Mesenchymal stem cell (in vitro differentiated cells and primary cell): Measurements from ENCODE around the gene AFM.

Source experiments
- DNase-seq: peaks from one replicate; pipeline ENCODE4 v3.0.0-alpha.2; 2013
- H2AFZ ChIP-seq: one replicate; pipeline ENCODE4 v1.6.1; 2013; ENCODE audit warnings: low read depth, mild to moderate bottlenecking, control low read depth, inconsistent platforms, low read length, moderate library complexity
- H2AK5ac ChIP-seq: 2 replicates; pipeline ENCODE4 v1.6.1; 2013; ENCODE audit warnings: low read length, moderate library complexity, mild to moderate bottlenecking, inconsistent platforms; ENCODE audit not compliant: severe bottlenecking
- H2BK120ac ChIP-seq: one replicate; pipeline ENCODE4 v1.6.1; 2013; ENCODE audit warnings: low read depth, mild to moderate bottlenecking, inconsistent platforms, low read length, moderate library complexity
- H2BK12ac ChIP-seq, 2 experiments: one replicate each; pipeline ENCODE4 v1.6.1; 2013; ENCODE audit warnings: inconsistent platforms in 2 of 2, low read length in 2 of 2, mild to moderate bottlenecking in 2 of 2, moderate library complexity in 2 of 2, control low read depth in 1 of 2
- H2BK15ac ChIP-seq: one replicate; pipeline ENCODE4 v1.6.1; 2013; ENCODE audit warnings: mild to moderate bottlenecking, low read depth, inconsistent platforms; ENCODE audit not compliant: poor library complexity, severe bottlenecking
- H2BK5ac ChIP-seq: 2 replicates; pipeline ENCODE4 v1.6.1; 2013; ENCODE audit warnings: low read depth, mild to moderate bottlenecking, low read length, control low read depth, inconsistent platforms; ENCODE audit not compliant: poor library complexity, severe bottlenecking
- H3K14ac ChIP-seq, 2 experiments: one replicate each; pipeline ENCODE4 v1.6.1; 2013; ENCODE audit warnings: inconsistent platforms in 2 of 2, low read length in 2 of 2, control low read depth in 1 of 2, mild to moderate bottlenecking in 1 of 2, moderate library complexity in 1 of 2
- H3K18ac ChIP-seq, 2 experiments: one replicate each; pipeline ENCODE4 v1.6.1; 2013; ENCODE audit warnings: inconsistent platforms in 2 of 2, low read length in 2 of 2, control low read depth in 1 of 2, low read depth in 1 of 2, mild to moderate bottlenecking in 1 of 2
- H3K23ac ChIP-seq, 2 experiments: one replicate each; pipeline ENCODE4 v1.6.1; 2013; ENCODE audit warnings: inconsistent platforms in 2 of 2, low read length in 2 of 2, mild to moderate bottlenecking in 2 of 2, moderate library complexity in 2 of 2, control low read depth in 1 of 2
- H3K27ac ChIP-seq: 2 replicates; pipeline ENCODE4 v1.5.1; 2013; ENCODE audit warnings: mild to moderate bottlenecking, moderate library complexity, low read length, control low read depth, inconsistent platforms; ENCODE audit not compliant: poor library complexity, severe bottlenecking
- H3K27me3 ChIP-seq, 2 experiments: 2 replicates each; pipeline versions ENCODE4 v1.6.1 to v1.7.0; 2013; ENCODE audit warnings: low read length in 2 of 2, mild to moderate bottlenecking in 2 of 2, moderate library complexity in 2 of 2, control low read depth in 1 of 2, inconsistent platforms in 1 of 2; ENCODE audit not compliant: control insufficient read depth in 1 of 2, insufficient read depth in 1 of 2
- H3K36me3 ChIP-seq, 2 experiments: 2 replicates each; pipeline versions ENCODE4 v1.6.1 to v1.7.0; 2013; ENCODE audit warnings: low read length in 2 of 2, control low read depth in 1 of 2, inconsistent platforms in 1 of 2, low read depth in 1 of 2, mild to moderate bottlenecking in 1 of 2; ENCODE audit not compliant: insufficient read depth in 2 of 2, control insufficient read depth in 1 of 2
- H3K4ac ChIP-seq, 2 experiments: one replicate each; pipeline ENCODE4 v1.6.1; 2013; ENCODE audit warnings: inconsistent platforms in 2 of 2, low read length in 2 of 2, mild to moderate bottlenecking in 2 of 2, moderate library complexity in 2 of 2, control low read depth in 1 of 2, low read depth in 1 of 2
- H3K4me1 ChIP-seq: 2 replicates; pipeline ENCODE4 v1.6.1; 2013; ENCODE audit warnings: low read depth, low read length, control low read depth; ENCODE audit not compliant: control insufficient read depth, insufficient read depth
- H3K4me2 ChIP-seq: 2 replicates; pipeline ENCODE4 v1.6.1; 2013; ENCODE audit warnings: low read length, mild to moderate bottlenecking, inconsistent platforms; ENCODE audit not compliant: poor library complexity, severe bottlenecking
- H3K4me3 ChIP-seq, 2 experiments: 2 replicates each; pipeline versions ENCODE4 v1.5.1 to v1.7.0; 2013; ENCODE audit warnings: low read length in 2 of 2, mild to moderate bottlenecking in 2 of 2, control low read depth in 1 of 2, low read depth in 1 of 2; ENCODE audit not compliant: insufficient read depth in 1 of 2
- H3K79me1 ChIP-seq: replicated peaks from 2 replicates; pipeline ENCODE4 v1.6.1; 2013; ENCODE audit warnings: mild to moderate bottlenecking, control low read depth, low read length, inconsistent platforms; ENCODE audit not compliant: poor library complexity, severe bottlenecking
- H3K9ac ChIP-seq: 2 replicates; pipeline ENCODE4 v1.7.0; 2013; ENCODE audit warnings: mild to moderate bottlenecking, low read length, moderate library complexity
- H3K9me3 ChIP-seq: 2 replicates; pipeline ENCODE4 v1.7.0; 2013; ENCODE audit warnings: mild to moderate bottlenecking, low read length; ENCODE audit not compliant: control insufficient read depth
- H4K8ac ChIP-seq: one replicate; pipeline ENCODE4 v1.6.1; 2013; ENCODE audit warnings: inconsistent platforms, mild to moderate bottlenecking, low read length, moderate library complexity
- H4K91ac ChIP-seq: one replicate; pipeline ENCODE4 v1.6.1; 2013; ENCODE audit warnings: mild to moderate bottlenecking, low read length, inconsistent platforms
- WGBS: methylation state at CpG from one replicate; pipeline ENCODE4 v1.1.7; 2013; ENCODE audit warnings: mixed read lengths; 5-methylcytosine and 5-hydroxymethylcytosine counted together

AFM gene

GRCh38 chr4:73479323-73479722 is 2.2 kb upstream of the AFM start:
- Histone ChIP-seq H2BK12ac (no peak overlapping the region), H3K4ac (no peak overlapping the region), H3K27ac (no peak overlapping the region), H3K4me3 (no peak overlapping the region), H3K79me1 (no peaks in the 10 kb centered on the region), H3K9ac (no peak overlapping the region), H2BK120ac (no peak overlapping the region), H2AFZ (no peak overlapping the region), H3K36me3 (no peaks in the 10 kb centered on the region), H2BK15ac (no peak overlapping the region), H3K4me1 (no peaks in the 10 kb centered on the region), H3K9me3 (peaks cover 11% of the 10 kb centered on the region), H3K18ac (no peak overlapping the region), H4K8ac (no peak overlapping the region), H2AK5ac (no peak overlapping the region), H3K4me2 (no peak overlapping the region), H3K14ac (no peak overlapping the region), H3K27me3 (peaks cover 0 to 6% of the 10 kb centered on the region in 2 experiments), H4K91ac (no peak overlapping the region), H2BK5ac (no peak overlapping the region), H3K23ac (no peak overlapping the region)
- no peak for DNase-seq
- WGBS: 62% methylated on average over 1 of the region's 1 CpG

GRCh38 chr4:73485085-73485484 is 3.5 kb downstream of the AFM start:
- H3K4me2 ChIP-seq: no peak overlapping the region
- H3K4me1 ChIP-seq: no peaks in the 10 kb centered on the region
- H3K18ac ChIP-seq: no peak overlapping the region
- H2AK5ac ChIP-seq: no peak overlapping the region
- no peak overlapping the region for H3K14ac ChIP-seq
- no peaks in the 10 kb centered on the region for H3K36me3 ChIP-seq
- H3K9me3 ChIP-seq: no peaks in the 10 kb centered on the region
- no peak overlapping the region for H2BK12ac ChIP-seq
- DNase-seq: no peak
- no peak overlapping the region for H2BK120ac ChIP-seq
- H4K8ac ChIP-seq: no peak overlapping the region
- no peak overlapping the region for H3K4me3 ChIP-seq
- peaks cover 0 to 4% of the 10 kb centered on the region in 2 experiments for H3K27me3 ChIP-seq
- no peak overlapping the region for H3K27ac ChIP-seq
- no peak overlapping the region for H2BK15ac ChIP-seq
- no peak overlapping the region for H3K23ac ChIP-seq
- no peak overlapping the region for H4K91ac ChIP-seq
- no peak overlapping the region for H2BK5ac ChIP-seq
- H2AFZ ChIP-seq: no peak overlapping the region
- H3K9ac ChIP-seq: no peak overlapping the region
- H3K4ac ChIP-seq: no peak overlapping the region
- H3K79me1 ChIP-seq: no peaks in the 10 kb centered on the region

DNA sequence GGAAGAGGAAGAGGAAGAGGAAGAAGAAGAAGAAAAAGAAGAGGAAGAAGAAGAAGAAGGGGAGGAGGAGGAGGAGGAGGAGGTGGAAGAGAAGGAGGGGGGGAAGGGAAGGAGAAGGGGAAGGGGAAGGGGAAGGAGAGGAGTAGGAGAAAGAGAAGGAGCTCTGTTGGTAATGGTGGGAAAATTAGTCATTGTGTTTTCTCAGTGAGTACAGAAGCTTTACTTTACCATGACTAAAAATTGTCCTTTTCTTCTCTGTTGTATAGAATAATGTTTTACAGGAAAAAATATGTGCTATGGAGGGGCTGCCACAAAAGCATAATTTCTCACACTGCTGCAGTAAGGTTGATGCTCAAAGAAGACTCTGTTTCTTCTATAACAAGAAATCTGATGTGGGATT is 4.1 kb downstream of the AFM start:
- H3K79me1 ChIP-seq: no peaks in the 10 kb centered on the region
- H2BK15ac ChIP-seq: no peak overlapping the region
- no peaks in the 10 kb centered on the region for H3K4me1 ChIP-seq
- no peak overlapping the region for H2AFZ ChIP-seq
- H3K27me3 ChIP-seq: peaks cover 0 to 4% of the 10 kb centered on the region in 2 experiments
- H2BK12ac ChIP-seq: no peak overlapping the region
- H4K8ac ChIP-seq: no peak overlapping the region
- H3K36me3 ChIP-seq: no peaks in the 10 kb centered on the region
- H3K23ac ChIP-seq: no peak overlapping the region
- H2BK5ac ChIP-seq: no peak overlapping the region
- no peak overlapping the region for H2BK120ac ChIP-seq
- no peak overlapping the region for H3K18ac ChIP-seq
- DNase-seq: no peak
- no peak overlapping the region for H3K27ac ChIP-seq
- no peak overlapping the region for H3K4me2 ChIP-seq
- H3K9me3 ChIP-seq: no peaks in the 10 kb centered on the region
- H3K14ac ChIP-seq: no peak overlapping the region
- H3K4ac ChIP-seq: no peak overlapping the region
- no peak overlapping the region for H3K4me3 ChIP-seq
- H3K9ac ChIP-seq: no peak overlapping the region
- no peak overlapping the region for H4K91ac ChIP-seq
- no peak overlapping the region for H2AK5ac ChIP-seq

DNA sequence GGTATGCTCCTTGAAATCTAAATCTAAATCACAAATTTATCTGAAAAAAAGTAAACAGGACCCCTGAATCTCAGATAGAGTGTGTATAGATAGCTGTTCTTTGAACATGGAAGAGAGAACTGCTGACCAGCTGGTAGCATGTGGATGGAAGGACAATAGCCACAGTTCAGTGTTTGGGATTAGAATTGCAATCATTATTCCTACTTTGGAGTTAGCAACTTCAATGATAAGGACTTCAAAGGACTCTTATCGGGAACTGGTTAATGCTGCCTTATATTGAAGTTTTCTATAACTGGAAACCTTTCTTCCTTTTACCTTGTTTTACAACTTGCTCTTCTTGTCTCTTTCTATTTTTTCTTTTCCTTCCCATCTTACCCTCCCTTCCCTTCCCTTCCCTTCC is 5.0 kb downstream of the AFM start:
- Histone ChIP-seq H3K79me1 (no peaks in the 10 kb centered on the region), H4K8ac (no peak overlapping the region), H2BK5ac (no peak overlapping the region), H3K36me3 (no peaks in the 10 kb centered on the region), H3K4me1 (no peaks in the 10 kb centered on the region), H3K4me3 (no peak overlapping the region), H3K23ac (no peak overlapping the region), H4K91ac (no peak overlapping the region), H3K18ac (no peak overlapping the region), H3K27ac (no peak overlapping the region), H2BK15ac (no peak overlapping the region), H2BK12ac (no peak overlapping the region), H3K4me2 (no peak overlapping the region), H2AK5ac (no peak overlapping the region), H3K14ac (no peak overlapping the region), H2BK120ac (no peak overlapping the region), H3K4ac (no peak overlapping the region), H2AFZ (no peak overlapping the region), H3K27me3 (peaks cover 0 to 4% of the 10 kb centered on the region in 2 experiments), H3K9me3 (no peaks in the 10 kb centered on the region), H3K9ac (no peak overlapping the region)
- WGBS: 65% methylated on average over 1 of the region's 1 CpG
- DNase-seq: no peak
